Smooth muscle cell (in vitro differentiated cells): ENCODE measurements around the gene OR6B1. TPM values are rescaled to one million over a fixed set of nuclear protein-coding genes. Genes with fewer than 3 reads are reported as not detected.

ENCODE experiments used
- DNase-seq: peaks from one replicate; lab custom pipeline; 2025; ENCODE audit not compliant: unreplicated experiment; lab: John Stamatoyannopoulos, UW
- H2AFZ ChIP-seq: fragments of 200-600 bp; sonication (generic); 2 replicates; pipeline ENCODE4 v1.6.0; 2016; ENCODE audit warnings: antibody characterized with exemption, low read depth, mild to moderate bottlenecking
- H3F3A ChIP-seq: fragments of 200-600 bp; sonication (generic); 2 replicates; pipeline ENCODE4 v1.6.0; 2017; ENCODE audit warnings: antibody characterized with exemption, low read depth
- H3K27ac ChIP-seq: fragments of 200-600 bp; sonication (generic); 2 replicates; pipeline ENCODE4 v1.5.1; 2016; ENCODE audit warnings: low read depth, mild to moderate bottlenecking
- H3K27me3 ChIP-seq: fragments of 200-600 bp; sonication (generic); 2 replicates; pipeline ENCODE4 v1.6.1; 2016; ENCODE audit warnings: low read depth, mild to moderate bottlenecking
- H3K36me3 ChIP-seq: fragments of 200-600 bp; sonication (generic); 2 replicates; pipeline ENCODE4 v1.5.1; 2016; ENCODE audit warnings: low read depth
- H3K4me1 ChIP-seq: fragments of 200-600 bp; sonication (generic); 2 replicates; pipeline ENCODE4 v1.5.1; 2016; ENCODE audit warnings: low read depth
- H3K4me2 ChIP-seq: fragments of 200-600 bp; sonication (generic); 2 replicates; pipeline ENCODE4 v1.6.0; 2016; ENCODE audit warnings: mild to moderate bottlenecking
- H3K4me3 ChIP-seq: fragments of 200-600 bp; sonication (generic); 2 replicates; pipeline ENCODE4 v1.5.1; 2016; ENCODE audit warnings: mild to moderate bottlenecking
- H3K79me2 ChIP-seq: fragments of 200-600 bp; sonication (generic); 2 replicates; pipeline ENCODE4 v1.6.0; 2016; ENCODE audit warnings: low read depth, mild to moderate bottlenecking
- H3K9ac ChIP-seq: fragments of 200-600 bp; sonication (generic); 2 replicates; pipeline ENCODE4 v1.6.0; 2016; ENCODE audit warnings: low read depth
- H3K9me3 ChIP-seq: fragments of 200-600 bp; sonication (generic); replicated peaks from 2 replicates; pipeline ENCODE4 v1.5.1; 2016; ENCODE audit warnings: low read depth
- H4K20me1 ChIP-seq: fragments of 200-600 bp; sonication (generic); 2 replicates; pipeline ENCODE4 v1.6.0; 2016; ENCODE audit warnings: low read depth
- CTCF ChIP-seq: fragments of 200-600 bp; sonication (generic); IDR thresholded peaks from 2 replicates; pipeline ENCODE4 v1.5.1; 2017; ENCODE audit warnings: borderline replicate concordance, mild to moderate bottlenecking, antibody characterized with exemption; ENCODE audit not compliant: insufficient read depth, poor library complexity, severe bottlenecking
- WGBS: methylation state at CpG from one replicate; pipeline ENCODE4 v1.1.7; 2016; ENCODE audit warnings: low lambda C conversion rate; 5-methylcytosine and 5-hydroxymethylcytosine counted together
- polyA plus RNA-seq: library from polyadenylated mRNA; unstranded; fragments of >200 nt; fragmentation: Nextera tagmentation; extraction: Ambion mirVana; gene quantifications from 2 replicates; pipeline ENCODE4 v1.2.1, GENCODE V29; 2016
- total RNA-seq: library from RNA; depleted of rRNA; stranded (reverse); fragments of >200 nt; gene quantifications from 2 replicates; pipeline ENCODE4 v1.2.3, GENCODE V29; 2014

OR6B1 gene
- total and polyA plus RNA-seq, 2 experiments from 2014 or later: not detected

- WGBS: 92% methylated on average over 4 of the region's 4 CpGs
These were observed 23.2 kb downstream of the OR6B1 start for GRCh38 chr7:144023171-144023827.

GRCh38 chr7:144024213-144024612, 24.1 kb downstream of the OR6B1 start:
- H4K20me1 ChIP-seq: no peaks in the 10 kb centered on the region
- H3K4me1 ChIP-seq: peaks cover 6% of the 10 kb centered on the region
- H3K4me3 ChIP-seq: no peak overlapping the region
- no peaks in the 10 kb centered on the region for H3K79me2 ChIP-seq
- H2AFZ ChIP-seq: no peak overlapping the region
- peaks cover 6% of the 10 kb centered on the region for H3F3A ChIP-seq
- no peak overlapping the region for H3K4me2 ChIP-seq
- H3K36me3 ChIP-seq: no peaks in the 10 kb centered on the region
- WGBS: 96% methylated on average over 3 of the region's 3 CpGs
- no peak overlapping the region for H3K9ac ChIP-seq
- no peaks in the 10 kb centered on the region for H3K9me3 ChIP-seq
- H3K27ac ChIP-seq: no peak overlapping the region
- H3K27me3 ChIP-seq: no peaks in the 10 kb centered on the region
- no peak for TF ChIP-seq CTCF
- no peak for DNase-seq

More at GRCh38 chr7:144023171-144023827, 23.2 kb downstream of the OR6B1 start:
- no peak for DNase-seq
- peaks cover 15% of the 10 kb centered on the region for H3F3A ChIP-seq
- no peak overlapping the region for H3K4me3 ChIP-seq
- no peaks in the 10 kb centered on the region for H4K20me1 ChIP-seq
- H3K9me3 ChIP-seq: no peaks in the 10 kb centered on the region
- no peak overlapping the region for H2AFZ ChIP-seq
- no peak for TF ChIP-seq CTCF
- H3K27ac ChIP-seq: no peak overlapping the region
- H3K4me2 ChIP-seq: no peak overlapping the region
- H3K36me3 ChIP-seq: no peaks in the 10 kb centered on the region
- no peaks in the 10 kb centered on the region for H3K79me2 ChIP-seq
- no peaks in the 10 kb centered on the region for H3K27me3 ChIP-seq
- peaks cover 6% of the 10 kb centered on the region for H3K4me1 ChIP-seq
- no peak overlapping the region for H3K9ac ChIP-seq

GRCh38 chr7:144026203-144026883, 26.2 kb downstream of the OR6B1 start:
- no peak for DNase-seq
- Histone ChIP-seq H3K79me2 (no peaks in the 10 kb centered on the region), H3K4me2 (no peak overlapping the region), H3F3A (peaks cover 2% of the 10 kb centered on the region), H3K4me1 (no peaks in the 10 kb centered on the region), H3K9me3 (no peaks in the 10 kb centered on the region), H3K27ac (no peak overlapping the region), H3K4me3 (no peak overlapping the region), H4K20me1 (no peaks in the 10 kb centered on the region), H3K27me3 (no peaks in the 10 kb centered on the region), H3K9ac (no peak overlapping the region), H2AFZ (peak overlapping the region; percentile 29), H3K36me3 (no peaks in the 10 kb centered on the region)
- TF ChIP-seq CTCF: no peak
- WGBS: 58% methylated on average over 4 of the region's 4 CpGs
